Measurements from ENCODE around the gene GPR180. TPM values are rescaled to one million over a fixed set of nuclear protein-coding genes. Genes with fewer than 3 reads are reported as not detected.

GPR180 gene
- total RNA-seq, 1 donor from 2014 or later = 8.2 TPM

DNA sequence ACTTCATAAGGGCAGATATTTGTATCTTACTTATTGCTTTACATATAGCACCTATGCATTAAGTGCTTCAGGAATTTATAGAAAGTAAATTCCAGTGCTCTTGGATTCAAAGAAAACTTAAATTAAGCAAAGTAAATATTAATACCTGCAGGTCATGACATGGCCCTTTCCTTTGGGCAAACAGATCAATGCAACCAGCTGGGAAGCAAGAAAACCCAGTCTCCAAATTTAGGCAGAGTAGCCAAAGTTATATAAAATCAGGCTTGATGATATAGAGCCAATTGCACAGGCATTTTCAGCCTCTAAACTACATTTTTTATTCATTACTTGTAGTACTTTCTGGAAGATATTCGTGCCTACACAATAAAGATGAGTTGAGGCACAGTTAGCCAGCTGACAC is 22.6 kb upstream of the GPR180 start:
- DNase-seq (ENCODE audit: low read depth) = no peak
- TF ChIP-seq, protein P1, sequence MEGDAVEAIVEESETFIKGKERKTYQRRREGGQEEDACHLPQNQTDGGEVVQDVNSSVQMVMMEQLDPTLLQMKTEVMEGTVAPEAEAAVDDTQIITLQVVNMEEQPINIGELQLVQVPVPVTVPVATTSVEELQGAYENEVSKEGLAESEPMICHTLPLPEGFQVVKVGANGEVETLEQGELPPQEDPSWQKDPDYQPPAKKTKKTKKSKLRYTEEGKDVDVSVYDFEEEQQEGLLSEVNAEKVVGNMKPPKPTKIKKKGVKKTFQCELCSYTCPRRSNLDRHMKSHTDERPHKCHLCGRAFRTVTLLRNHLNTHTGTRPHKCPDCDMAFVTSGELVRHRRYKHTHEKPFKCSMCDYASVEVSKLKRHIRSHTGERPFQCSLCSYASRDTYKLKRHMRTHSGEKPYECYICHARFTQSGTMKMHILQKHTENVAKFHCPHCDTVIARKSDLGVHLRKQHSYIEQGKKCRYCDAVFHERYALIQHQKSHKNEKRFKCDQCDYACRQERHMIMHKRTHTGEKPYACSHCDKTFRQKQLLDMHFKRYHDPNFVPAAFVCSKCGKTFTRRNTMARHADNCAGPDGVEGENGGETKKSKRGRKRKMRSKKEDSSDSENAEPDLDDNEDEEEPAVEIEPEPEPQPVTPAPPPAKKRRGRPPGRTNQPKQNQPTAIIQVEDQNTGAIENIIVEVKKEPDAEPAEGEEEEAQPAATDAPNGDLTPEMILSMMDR (conservative IDR thresholded peaks at IDR 0.05; ENCODE audit: low read depth, low read length) = no peak
- H3K4me3 ChIP-seq (ENCODE audit: low read depth, low read length) = no peak overlapping the region

DNA sequence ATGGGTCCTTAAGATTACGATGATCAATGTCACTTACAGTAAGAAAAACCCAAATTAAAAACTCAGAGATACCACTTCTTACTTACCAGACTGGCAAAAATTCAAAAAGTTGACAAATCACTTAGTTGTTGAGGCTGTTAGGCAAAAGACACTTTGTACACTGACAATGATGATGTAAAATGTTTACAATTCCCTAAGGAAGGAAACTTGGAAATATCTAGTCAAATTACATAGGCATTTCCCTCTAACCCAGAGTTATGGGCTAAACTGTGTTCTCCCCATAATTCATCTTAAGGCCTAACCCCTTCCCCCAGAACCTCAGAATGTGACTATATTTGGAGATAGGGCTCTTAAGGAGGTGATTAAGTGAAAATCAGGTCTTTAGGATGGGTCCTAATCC is 17.7 kb upstream of the GPR180 start:
- DNase-seq (ENCODE audit: low read depth) = no peak
- no peak overlapping the region for H3K4me3 ChIP-seq (ENCODE audit: low read depth, low read length)
- TF ChIP-seq, protein P1 (conservative IDR thresholded peaks at IDR 0.05; ENCODE audit: low read depth, low read length) = no peak

DNA sequence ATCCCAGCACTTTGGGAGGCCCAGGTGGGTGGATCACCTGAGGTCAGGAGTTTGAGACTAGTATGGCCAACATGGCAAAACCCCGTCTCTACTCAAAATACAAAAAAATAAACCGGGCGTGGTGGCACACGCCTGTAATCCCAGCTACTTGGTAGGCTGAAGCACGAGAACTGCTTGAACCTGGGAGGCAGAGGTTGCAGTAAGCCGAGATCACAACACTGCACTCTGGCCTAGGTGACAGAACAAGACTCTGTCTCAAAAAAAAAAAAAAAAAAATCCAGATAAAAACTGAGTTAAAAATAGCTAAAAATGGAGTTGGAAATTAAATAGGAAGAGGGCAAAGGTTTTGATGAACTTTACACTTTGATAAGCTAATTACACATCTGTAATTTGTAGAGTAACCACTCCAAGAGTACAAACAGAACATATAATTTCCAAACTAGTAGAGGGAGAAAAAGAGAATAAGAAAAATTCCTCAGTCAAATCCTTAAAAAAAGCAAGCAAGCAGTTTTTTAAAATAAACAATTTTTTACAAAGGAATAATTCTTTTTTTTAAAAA is 16.0 kb upstream of the GPR180 start:
- TF ChIP-seq, protein P1 (conservative IDR thresholded peaks at IDR 0.05; ENCODE audit: low read depth, low read length) = no peak
- DNase-seq (ENCODE audit: low read depth) = no peak
- no peak overlapping the region for H3K4me3 ChIP-seq (ENCODE audit: low read depth, low read length)

DNA sequence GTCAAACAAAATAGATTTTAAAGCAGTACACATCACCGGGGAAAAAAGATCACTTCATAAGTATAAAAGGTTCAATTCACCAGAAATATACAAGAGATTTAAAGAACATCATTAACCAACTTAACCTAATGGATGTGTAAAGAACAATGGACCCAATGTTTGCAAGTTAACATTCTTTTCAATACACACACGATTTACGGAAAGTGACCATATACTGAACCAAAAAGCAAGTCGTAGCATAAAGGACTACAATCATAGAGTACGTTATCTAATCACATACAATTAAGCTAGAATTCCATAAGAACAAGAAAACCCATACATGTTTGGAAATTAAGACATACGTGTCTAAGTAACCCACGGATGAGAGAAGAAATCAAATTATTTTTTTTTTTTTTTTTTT is 15.3 kb upstream of the GPR180 start:
- H3K4me3 ChIP-seq (ENCODE audit: low read depth, low read length) = no peak overlapping the region
- TF ChIP-seq, protein P1 (conservative IDR thresholded peaks at IDR 0.05; ENCODE audit: low read depth, low read length) = no peak
- DNase-seq (ENCODE audit: low read depth) = no peak

DNA sequence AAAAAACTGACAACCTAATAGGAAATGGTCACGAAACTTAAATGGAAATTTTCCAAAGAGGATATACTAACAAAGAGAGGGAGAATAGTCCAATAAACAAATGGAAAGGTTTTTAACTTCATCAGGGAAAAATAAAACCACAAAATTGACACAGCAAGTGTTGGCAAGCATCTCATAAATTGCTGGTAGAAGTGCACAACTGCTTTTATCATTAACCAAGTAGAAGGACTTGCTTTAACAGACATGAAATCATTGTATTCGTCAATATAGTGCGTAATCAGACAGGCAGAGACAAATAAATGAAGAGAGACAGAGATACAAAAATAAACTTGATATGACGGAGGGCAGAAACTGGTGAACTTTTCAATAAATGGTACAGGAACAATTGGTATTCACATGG is 13.1 kb upstream of the GPR180 start:
- no peak for DNase-seq (ENCODE audit: low read depth)
- TF ChIP-seq, protein P1 (conservative IDR thresholded peaks at IDR 0.05; ENCODE audit: low read depth, low read length) = no peak
- H3K4me3 ChIP-seq (ENCODE audit: low read depth, low read length) = no peak overlapping the region

DNA sequence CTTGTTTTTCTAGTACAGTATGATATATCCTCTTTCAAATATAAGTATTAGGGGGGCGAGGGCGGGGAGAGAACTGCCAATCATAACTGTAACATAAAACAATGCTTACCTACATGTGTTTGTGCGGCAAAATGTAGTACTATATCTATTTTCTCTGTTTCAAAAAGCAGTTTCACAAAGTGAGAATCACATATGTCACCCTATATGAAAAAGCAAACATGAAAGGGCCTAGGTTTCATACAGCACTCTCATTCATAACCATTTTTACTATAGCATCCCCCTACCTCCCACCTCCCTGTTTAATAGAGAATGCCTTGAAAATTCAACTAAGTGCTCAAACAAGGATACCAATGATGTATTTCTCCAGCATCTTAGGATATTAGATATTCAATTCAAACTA is 10.9 kb upstream of the GPR180 start:
- DNase-seq (ENCODE audit: low read depth) = no peak
- TF ChIP-seq, protein P1 (conservative IDR thresholded peaks at IDR 0.05; ENCODE audit: low read depth, low read length) = no peak

More for the DNA sequence above, 10.9 kb upstream of the GPR180 start:
- H3K4me3 ChIP-seq (ENCODE audit: low read depth, low read length) = no peak overlapping the region
